GM10248 (cell line): ENCODE data around the gene TLE3.

Experiments
- CTCF ChIA-PET: fragments of 300-600 bp; sonication (Branson Sonifier 250); formaldehyde crosslinking; extraction: SDS; loops from one replicate; lab custom pipeline; 2021; ENCODE audit warnings: antibody characterized with exemption; lab: Yijun Ruan, JAX
- POLR2A ChIA-PET: fragments of 350-650 bp; sonication (Branson Sonifier 250); formaldehyde crosslinking; extraction: SDS; loops from one replicate; lab custom pipeline; 2020; ENCODE audit warnings: antibody characterized with exemption; lab: Yijun Ruan, JAX
- DNase-seq: peaks from one replicate; pipeline ENCODE4 v3.0.0; 2012; ENCODE audit errors: extremely low spot score
- CTCF ChIP-seq: IDR thresholded peaks from 2 replicates; pipeline ENCODE4 v1.5.1; 2012; ENCODE audit warnings: mild to moderate bottlenecking, low read depth; ENCODE audit errors: extremely low read depth, missing control alignments, control extremely low read depth

The TLE3 gene

GRCh38 chr15:70083418-70083817, 14.3 kb downstream of the TLE3 start:
- ChIA-PET CTCF (interaction anchor here (0.8 kb wide), 1 partner anchor 16 kb away, joined by 3 read pairs; no protein-coding TSS in a partner anchor), POLR2A (no interaction called here)
- DNase-seq = no peak
- no peak for TF ChIP-seq CTCF

DNA sequence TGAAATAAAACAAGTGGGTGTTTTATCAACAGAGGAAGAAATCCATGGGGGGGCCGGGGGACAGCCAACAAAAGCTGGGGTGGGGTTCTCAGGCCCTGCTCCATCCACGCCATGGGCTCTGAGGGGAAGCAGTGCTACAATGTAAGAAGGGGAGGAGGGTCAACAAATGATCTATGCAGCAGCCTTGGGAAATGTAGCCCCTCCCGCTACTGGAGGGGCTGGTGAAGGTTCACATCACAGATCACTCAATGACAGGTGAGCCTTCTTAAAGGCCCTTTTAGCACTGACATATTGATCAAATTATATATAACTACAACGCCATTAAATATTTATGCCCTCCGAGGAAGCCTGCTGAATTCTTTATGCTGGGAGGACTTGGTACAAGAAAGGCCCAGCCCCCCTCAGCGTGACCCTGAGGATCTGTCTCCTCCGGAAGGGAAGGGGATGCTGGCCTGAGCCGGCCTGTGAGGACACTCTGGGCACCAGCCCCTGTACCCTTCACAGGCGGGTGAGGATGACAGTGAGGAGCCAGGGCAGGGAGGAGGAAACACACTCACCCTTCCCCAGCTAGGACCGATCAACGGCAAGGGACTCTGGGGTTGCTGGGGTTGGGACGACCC, 15.3 kb downstream of the TLE3 start:
- ChIA-PET POLR2A (interaction anchor here (0.6 kb wide), 1 partner anchor 9 kb away, joined by 10 read pairs; no protein-coding TSS in a partner anchor), CTCF (interaction anchor here (0.8 kb wide), 1 partner anchor 15 kb away, joined by 3 read pairs; no protein-coding TSS in a partner anchor)

GRCh38 chr15:70081612-70082011, 16.1 kb downstream of the TLE3 start:
- ChIA-PET POLR2A (interaction anchor here (0.6 kb wide), 1 partner anchor 10 kb away, joined by 10 read pairs; no protein-coding TSS in a partner anchor), CTCF (no interaction called here)
- no peak for TF ChIP-seq CTCF
- no peak for DNase-seq

More for the DNA sequence above, 15.3 kb downstream of the TLE3 start:
- no peak for DNase-seq
- TF ChIP-seq CTCF = no peak

DNA sequence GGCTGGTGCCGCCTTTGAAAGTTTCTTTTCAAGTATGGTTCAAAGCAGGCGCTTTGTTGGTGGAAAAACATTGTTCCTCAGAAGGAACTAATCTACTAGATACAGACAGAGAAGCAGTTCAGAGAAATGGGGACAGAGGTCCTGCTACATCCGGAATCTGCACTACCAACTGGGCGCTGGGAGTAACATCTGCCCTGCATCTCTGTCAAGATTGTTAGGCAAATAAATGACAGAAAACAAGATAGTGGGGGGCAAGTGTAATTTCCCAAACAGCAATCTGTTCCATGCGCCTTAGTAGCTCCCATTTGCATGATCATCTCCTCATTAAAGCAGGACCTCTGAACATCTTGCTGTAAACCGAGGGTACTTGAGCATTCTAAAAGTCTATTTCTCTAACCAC, 17.4 kb downstream of the TLE3 start:
- TF ChIP-seq CTCF = no peak
- DNase-seq = no peak
- ChIA-PET CTCF (interaction anchor here (1.0 to 1.8 kb wide), 2 partner anchors 11 to 57 kb away, joined by 3 to 7 read pairs; no protein-coding TSS in a partner anchor), POLR2A (no interaction called here)

DNA sequence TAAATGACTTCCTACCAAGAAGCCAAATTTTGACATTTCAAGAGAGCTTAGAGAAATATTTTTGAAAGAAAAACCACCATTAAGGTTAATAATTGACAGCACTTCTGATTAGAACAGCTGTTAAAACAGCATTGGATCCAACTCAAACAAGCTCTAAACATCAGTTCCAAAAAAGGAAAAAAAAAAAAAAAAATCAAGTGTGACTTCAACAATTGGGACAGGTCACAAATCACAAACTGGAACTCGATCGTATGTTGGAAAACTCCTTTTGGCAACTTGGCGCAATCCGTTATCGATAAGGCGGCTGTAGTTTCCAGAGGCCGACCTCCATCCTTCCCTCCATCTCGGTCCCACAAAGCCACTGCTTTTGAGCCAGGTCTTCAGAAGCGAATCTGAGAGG, 17.8 kb downstream of the TLE3 start:
- DNase-seq = no peak
- CTCF ChIA-PET = interaction anchor here (1.0 to 1.8 kb wide), 3 partner anchors 12 to 56 kb away, joined by 3 to 7 read pairs (median 6); no protein-coding TSS in a partner anchor
- TF ChIP-seq CTCF = no peak
- POLR2A ChIA-PET = no interaction called here

DNA sequence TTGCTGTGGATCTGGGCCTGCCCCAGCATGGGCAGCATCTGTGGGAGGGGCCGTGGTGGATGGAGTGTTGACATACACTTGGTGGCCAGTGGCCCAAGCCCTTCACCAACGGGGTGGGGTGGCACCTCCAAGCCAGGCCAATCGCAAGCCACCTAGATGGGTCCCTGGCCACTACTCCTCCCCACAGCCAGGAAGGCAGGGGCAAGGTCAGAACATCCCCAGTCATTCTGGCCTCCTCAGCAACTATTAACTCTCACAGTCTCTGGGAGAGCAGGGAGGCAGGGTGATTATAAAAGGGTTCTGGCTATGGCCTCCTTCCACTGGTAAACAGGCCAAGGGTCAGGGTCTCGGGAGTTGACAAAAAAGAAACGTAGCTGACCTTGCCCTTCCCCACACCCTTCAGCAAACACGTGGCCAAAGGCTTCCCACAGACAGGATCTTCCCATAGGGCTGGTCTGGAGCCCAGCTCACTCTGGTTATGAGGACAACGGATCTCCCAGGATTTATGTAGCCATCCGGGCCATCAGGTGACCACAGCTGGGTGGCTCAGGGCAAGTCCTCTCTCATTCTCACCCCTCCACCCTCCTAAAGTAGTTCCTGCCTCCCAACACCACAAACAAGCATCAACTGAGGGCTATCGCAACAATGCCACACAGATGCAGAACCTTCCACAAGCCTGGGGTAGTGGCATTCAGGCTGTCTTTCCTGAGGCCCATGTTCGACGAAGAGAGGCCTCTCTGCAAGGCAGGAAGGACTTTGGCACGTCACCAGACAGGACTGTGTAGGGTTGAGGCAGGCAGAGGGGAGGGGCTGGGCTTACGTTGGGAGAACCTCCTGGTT, 18.9 kb downstream of the TLE3 start:
- no peak for TF ChIP-seq CTCF
- CTCF ChIA-PET = interaction anchor here (1.6 kb wide), 1 partner anchor 11 kb away, joined by 6 read pairs; no protein-coding TSS in a partner anchor
- POLR2A ChIA-PET = no interaction called here
- DNase-seq = no peak
